CD8-positive, alpha-beta memory T cell (primary cell): ENCODE data around the gene ALDH16A1. TPM values are rescaled to one million over a fixed set of nuclear protein-coding genes. Genes with fewer than 3 reads are reported as not detected.

Source experiments
- CTCF ChIA-PET: fragments of 350-600 bp; sonication (Branson Sonifier 250); formaldehyde crosslinking; loops from one replicate; lab custom pipeline; 2021; ENCODE audit warnings: antibody characterized with exemption; lab: Charles Lee
- POLR2A ChIA-PET: fragments of 350-600 bp; sonication (Branson Sonifier 250); formaldehyde crosslinking; loops from one replicate; lab custom pipeline; 2021; ENCODE audit warnings: antibody characterized with exemption; lab: Charles Lee
- DNase-seq, 5 donors: peaks; one replicate each; pipeline versions ENCODE4 v3.0.0 to v3.0.0-alpha.2; 2020 to 2022; ENCODE audit warnings: mixed read lengths in 1 of 5
- H3K27ac ChIP-seq: one replicate; pipeline ENCODE4 v1.7.0; 2013; ENCODE audit warnings: low read depth, mild to moderate bottlenecking, low read length, moderate library complexity
- H3K27me3 ChIP-seq: 2 replicates; pipeline ENCODE4 v1.7.0; 2013; ENCODE audit warnings: low read length, mild to moderate bottlenecking; ENCODE audit not compliant: insufficient read depth, poor library complexity, severe bottlenecking
- H3K36me3 ChIP-seq: 2 replicates; pipeline ENCODE4 v1.7.0; 2013; ENCODE audit warnings: mild to moderate bottlenecking, low read length, moderate library complexity; ENCODE audit not compliant: insufficient read depth
- H3K4me1 ChIP-seq: 2 replicates; pipeline ENCODE4 v1.7.0; 2013; ENCODE audit warnings: mild to moderate bottlenecking, low read length, moderate library complexity; ENCODE audit not compliant: insufficient read depth
- H3K4me3 ChIP-seq: 2 replicates; pipeline ENCODE4 v1.7.0; 2013; ENCODE audit warnings: mild to moderate bottlenecking, low read length
- H3K9me3 ChIP-seq: 2 replicates; pipeline ENCODE4 v1.7.0; 2013; ENCODE audit warnings: mild to moderate bottlenecking, low read length
- H3K27ac Mint-ChIP-seq, 8 donors: one replicate each; pipeline ENCODE4 v1.8.0; 2020 to 2021; ENCODE audit warnings: mixed read lengths in 8 of 8, mild to moderate bottlenecking in 6 of 8, inconsistent platforms in 3 of 8, moderate library complexity in 3 of 8
- H3K27me3 Mint-ChIP-seq, 2 donors: one replicate each; pipeline ENCODE4 v1.8.0; 2020 to 2021; ENCODE audit warnings: mixed read lengths in 2 of 2, mild to moderate bottlenecking in 1 of 2, moderate library complexity in 1 of 2
- H3K36me3 Mint-ChIP-seq, 3 donors: one replicate each; pipeline ENCODE4 v1.8.0; 2020 to 2021; ENCODE audit warnings: mixed read lengths in 3 of 3, inconsistent platforms in 1 of 3, mild to moderate bottlenecking in 1 of 3
- H3K4me1 Mint-ChIP-seq, 3 donors: one replicate each; pipeline ENCODE4 v1.8.0; 2020 to 2021; ENCODE audit warnings: mixed read lengths in 3 of 3, inconsistent platforms in 1 of 3, mild to moderate bottlenecking in 1 of 3
- H3K4me3 Mint-ChIP-seq, 7 donors: one replicate each; pipeline ENCODE4 v1.8.0; 2020 to 2021; ENCODE audit warnings: mixed read lengths in 7 of 7, mild to moderate bottlenecking in 6 of 7, moderate library complexity in 4 of 7, inconsistent platforms in 2 of 7
- H3K9me3 Mint-ChIP-seq, 5 donors: one replicate each; pipeline ENCODE4 v1.8.0; 2020 to 2022; ENCODE audit warnings: mixed read lengths in 5 of 5, mild to moderate bottlenecking in 3 of 5, moderate library complexity in 2 of 5, inconsistent platforms in 1 of 5
- polyA plus RNA-seq: library from polyadenylated mRNA; unstranded; fragments of 300-500 nt; fragmentation: Illumina TruSeq; gene quantifications from one replicate; pipeline ENCODE4 v1.2.3, GENCODE V29; 2021
- total RNA-seq, 2 experiments: library from RNA; stranded (reverse); gene quantifications; one replicate each; pipeline ENCODE4 v1.2.3, GENCODE V29; 2021

ALDH16A1 gene
- total and polyA plus RNA-seq, 3 experiments from 2014 or later: 32.5 to 51.8 (median 46.7) TPM

- H3K4me1 ChIP-seq: peaks cover 56% of the 10 kb centered on the region
- Mint-ChIP-seq H3K27me3 (peaks cover 0 to 2% of the 10 kb centered on the region in 2 donors), H3K4me1 (peaks cover 42 to 61% (median 45%) of the 10 kb centered on the region in 3 donors), H3K36me3 (peaks cover 3 to 20% (median 6%) of the 10 kb centered on the region in 3 donors), H3K27ac (peak overlapping the region; percentile 95 to 100 (median 98)), H3K9me3 (no peaks in the 10 kb centered on the region), H3K4me3 (peak overlapping the region; percentile 90 to 98 (median 95))
- H3K4me3 ChIP-seq: peak overlapping the region; percentile 75
- peaks cover 11% of the 10 kb centered on the region for H3K36me3 ChIP-seq
- POLR2A ChIA-PET: interaction anchor here (0.6 to 1.4 kb wide), 5 partner anchors 14 to 202 kb away, joined by 3 to 5 read pairs (median 4); partner anchors contain the start of genes RPL13A and RPS11
- peak overlapping the region; percentile 74 for H3K27ac ChIP-seq
- DNase-seq: no peak
- CTCF ChIA-PET: interaction anchor here (1.2 to 3.0 kb wide), 9 partner anchors 18 to 92 kb away, joined by 3 to 17 read pairs (median 8); partner anchors contain the start of gene RPS11
- H3K9me3 ChIP-seq: no peaks in the 10 kb centered on the region
- H3K27me3 ChIP-seq: no peaks in the 10 kb centered on the region
These were observed 21.5 kb downstream of the ALDH16A1 start for GRCh38 chr19:49474542-49474924.

- POLR2A ChIA-PET: interaction anchor here (0.6 to 1.4 kb wide), 8 partner anchors 13 to 201 kb away, joined by 3 to 8 read pairs (median 4); partner anchors contain the start of genes PIH1D1, RPL13A and RPS11
These were observed 22.3 kb downstream of the ALDH16A1 start for GRCh38 chr19:49475191-49475917.

GRCh38 chr19:49475995-49476880 lies 23.2 kb downstream of the ALDH16A1 start:
- H3K27me3 Mint-ChIP-seq: peaks cover 0 to 3% of the 10 kb centered on the region in 2 donors
- ChIA-PET CTCF (interaction anchor here (0.9 to 3.0 kb wide), 18 partner anchors 8 to 142 kb away, joined by 3 to 13 read pairs (median 5); partner anchors contain the start of genes PIH1D1 and RPS11), POLR2A (interaction anchor here (1.0 to 1.5 kb wide), 5 partner anchors 12 to 114 kb away, joined by 3 to 5 read pairs (median 5); partner anchors contain the start of genes PIH1D1 and RPL13A)
- DNase-seq: peak in 4 of 5 donors; percentile 46 to 79 (median 68)
- Histone ChIP-seq H3K9me3 (no peaks in the 10 kb centered on the region), H3K27me3 (no peaks in the 10 kb centered on the region), H3K27ac (peak overlapping the region; percentile 74), H3K36me3 (peaks cover 17% of the 10 kb centered on the region), H3K4me3 (peak overlapping the region; percentile 75), H3K4me1 (peaks cover 51% of the 10 kb centered on the region)
- peak overlapping the region; percentile 90 to 98 (median 95) for H3K4me3 Mint-ChIP-seq
- H3K27ac Mint-ChIP-seq: peak overlapping the region; percentile 95 to 100 (median 98)
- H3K9me3 Mint-ChIP-seq: no peaks in the 10 kb centered on the region
- H3K36me3 Mint-ChIP-seq: peaks cover 3 to 33% (median 6%) of the 10 kb centered on the region in 3 donors
- H3K4me1 Mint-ChIP-seq: peaks cover 28 to 48% (median 29%) of the 10 kb centered on the region in 3 donors

More at GRCh38 chr19:49475191-49475917, 22.3 kb downstream of the ALDH16A1 start:
- H3K4me3 ChIP-seq: peak overlapping the region; percentile 75
- Mint-ChIP-seq H3K9me3 (no peaks in the 10 kb centered on the region), H3K27me3 (peaks cover 0 to 2% of the 10 kb centered on the region in 2 donors), H3K36me3 (peaks cover 3 to 28% (median 6%) of the 10 kb centered on the region in 3 donors), H3K4me3 (peak overlapping the region; percentile 90 to 98 (median 95)), H3K27ac (peak overlapping the region; percentile 95 to 100 (median 98)), H3K4me1 (peaks cover 34 to 54% (median 38%) of the 10 kb centered on the region in 3 donors)
- H3K27me3 ChIP-seq: no peaks in the 10 kb centered on the region
- H3K27ac ChIP-seq: peak overlapping the region; percentile 74
- H3K36me3 ChIP-seq: peaks cover 17% of the 10 kb centered on the region
- H3K4me1 ChIP-seq: peaks cover 55% of the 10 kb centered on the region
- no peaks in the 10 kb centered on the region for H3K9me3 ChIP-seq
- peak in 1 of 5 donors; percentile 41 for DNase-seq
- CTCF ChIA-PET: interaction anchor here (0.9 to 3.0 kb wide), 16 partner anchors 9 to 142 kb away, joined by 3 to 13 read pairs (median 5); partner anchors contain the start of gene RPS11

- Mint-ChIP-seq H3K4me3 (no peak overlapping the region), H3K36me3 (peaks cover 6 to 64% (median 8%) of the 10 kb centered on the region in 3 donors), H3K27me3 (peaks cover 0 to 4% of the 10 kb centered on the region in 2 donors), H3K4me1 (peaks cover 12 to 25% (median 15%) of the 10 kb centered on the region in 3 donors), H3K27ac (peak overlapping the region in 3 of 8 donors; percentile 33 to 80 (median 36)), H3K9me3 (no peaks in the 10 kb centered on the region)
- DNase-seq: no peak
- H3K4me1 ChIP-seq: peaks cover 29% of the 10 kb centered on the region
- CTCF ChIA-PET: no interaction called here
- peaks cover 17% of the 10 kb centered on the region for H3K36me3 ChIP-seq
- POLR2A ChIA-PET: no interaction called here
- no peak overlapping the region for H3K27ac ChIP-seq
- no peaks in the 10 kb centered on the region for H3K27me3 ChIP-seq
- no peak overlapping the region for H3K4me3 ChIP-seq
- H3K9me3 ChIP-seq: no peaks in the 10 kb centered on the region
These were observed 27.1 kb downstream of the ALDH16A1 start for GRCh38 chr19:49479975-49480628.

- peaks cover 0 to 2% of the 10 kb centered on the region in 2 donors for H3K27me3 Mint-ChIP-seq
- peaks cover 26% of the 10 kb centered on the region for H3K4me1 ChIP-seq
- H3K4me3 Mint-ChIP-seq: peak overlapping the region in 1 of 7 donors; percentile 54
- H3K27ac ChIP-seq: no peak overlapping the region
- peaks cover 19% of the 10 kb centered on the region for H3K36me3 ChIP-seq
- peaks cover 3 to 66% (median 9%) of the 10 kb centered on the region in 3 donors for H3K36me3 Mint-ChIP-seq
- peak overlapping the region in 5 of 8 donors; percentile 29 to 84 (median 72) for H3K27ac Mint-ChIP-seq
- ChIA-PET POLR2A (interaction anchor here (0.7 to 1.2 kb wide), 2 partner anchors 8 to 15 kb away, joined by 3 to 4 read pairs; no protein-coding TSS in a partner anchor), CTCF (interaction anchor here (0.8 kb wide), 1 partner anchor 11 kb away, joined by 3 read pairs; no protein-coding TSS in a partner anchor)
- H3K9me3 ChIP-seq: no peaks in the 10 kb centered on the region
- H3K4me3 ChIP-seq: no peak overlapping the region
- peaks cover 6 to 20% (median 9%) of the 10 kb centered on the region in 3 donors for H3K4me1 Mint-ChIP-seq
- H3K27me3 ChIP-seq: no peaks in the 10 kb centered on the region
- no peak for DNase-seq
- no peaks in the 10 kb centered on the region for H3K9me3 Mint-ChIP-seq
These were observed 28.1 kb downstream of the ALDH16A1 start for GRCh38 chr19:49481020-49481683.

GRCh38 chr19:49486232-49486631 lies 33.2 kb downstream of the ALDH16A1 start:
- Histone ChIP-seq H3K4me1 (peaks cover 38% of the 10 kb centered on the region), H3K4me3 (no peak overlapping the region), H3K36me3 (peaks cover 33% of the 10 kb centered on the region), H3K27ac (no peak overlapping the region), H3K9me3 (no peaks in the 10 kb centered on the region), H3K27me3 (no peaks in the 10 kb centered on the region)
- peaks cover 0 to 86% (median 28%) of the 10 kb centered on the region in 3 donors for H3K36me3 Mint-ChIP-seq
- peaks cover 0 to 2% (median 0%) of the 10 kb centered on the region in 5 donors for H3K9me3 Mint-ChIP-seq
- DNase-seq: peak in 1 of 5 donors; percentile 7
- POLR2A ChIA-PET: interaction anchor here (0.5 to 1.3 kb wide), 2 partner anchors 10 to 52 kb away, joined by 3 read pairs; partner anchors contain the start of gene RPS11
- peak overlapping the region in 7 of 8 donors; percentile 29 to 93 (median 68) for H3K27ac Mint-ChIP-seq
- H3K27me3 Mint-ChIP-seq: peaks cover 0 to under 1% of the 10 kb centered on the region in 2 donors
- H3K4me3 Mint-ChIP-seq: peak overlapping the region in 1 of 7 donors; percentile 82
- peaks cover 38 to 50% (median 39%) of the 10 kb centered on the region in 3 donors for H3K4me1 Mint-ChIP-seq
- CTCF ChIA-PET: interaction anchor here (1.3 kb wide), 1 partner anchor 62 kb away, joined by 3 read pairs; no protein-coding TSS in a partner anchor
